ENCODE data around the gene HHATL.

HHATL gene

DNA sequence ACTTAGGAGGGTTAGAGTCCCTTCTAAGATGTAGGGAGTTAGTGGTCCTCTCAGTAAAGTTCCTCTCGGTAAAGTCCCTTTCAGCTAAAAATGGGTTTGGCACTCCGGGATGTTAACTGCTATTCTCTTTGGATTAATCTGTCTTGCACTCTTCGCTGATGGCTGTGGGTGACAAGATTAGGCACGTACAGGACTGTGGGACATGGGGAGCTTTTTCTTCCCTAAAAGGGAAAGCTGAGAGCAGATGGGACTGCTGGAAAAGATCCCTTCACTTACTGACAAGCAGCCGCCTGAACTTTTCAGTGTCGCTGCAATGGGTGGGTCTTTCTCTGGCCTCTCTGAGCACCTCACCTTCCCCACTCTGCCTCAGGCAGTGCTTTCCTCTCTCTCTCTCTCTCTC is 16.4 kb upstream of the HHATL start:
- TF ChIP-seq ZBTB7A (IDR thresholded peaks at IDR 0.05; ENCODE audit: low read depth): no peak
- TF ChIP-seq CREB1 (IDR thresholded peaks at IDR 0.05; ENCODE audit: low read depth): no peak
- TF ChIP-seq TAF1 (IDR thresholded peaks at IDR 0.05; ENCODE audit: low read depth): no peak
- no peak for TF ChIP-seq CEBPB (IDR thresholded peaks at IDR 0.05)
- TF ChIP-seq, protein P1, sequence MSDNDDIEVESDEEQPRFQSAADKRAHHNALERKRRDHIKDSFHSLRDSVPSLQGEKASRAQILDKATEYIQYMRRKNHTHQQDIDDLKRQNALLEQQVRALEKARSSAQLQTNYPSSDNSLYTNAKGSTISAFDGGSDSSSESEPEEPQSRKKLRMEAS (IDR thresholded peaks at IDR 0.05): no peak
- TF ChIP-seq, protein P2, sequence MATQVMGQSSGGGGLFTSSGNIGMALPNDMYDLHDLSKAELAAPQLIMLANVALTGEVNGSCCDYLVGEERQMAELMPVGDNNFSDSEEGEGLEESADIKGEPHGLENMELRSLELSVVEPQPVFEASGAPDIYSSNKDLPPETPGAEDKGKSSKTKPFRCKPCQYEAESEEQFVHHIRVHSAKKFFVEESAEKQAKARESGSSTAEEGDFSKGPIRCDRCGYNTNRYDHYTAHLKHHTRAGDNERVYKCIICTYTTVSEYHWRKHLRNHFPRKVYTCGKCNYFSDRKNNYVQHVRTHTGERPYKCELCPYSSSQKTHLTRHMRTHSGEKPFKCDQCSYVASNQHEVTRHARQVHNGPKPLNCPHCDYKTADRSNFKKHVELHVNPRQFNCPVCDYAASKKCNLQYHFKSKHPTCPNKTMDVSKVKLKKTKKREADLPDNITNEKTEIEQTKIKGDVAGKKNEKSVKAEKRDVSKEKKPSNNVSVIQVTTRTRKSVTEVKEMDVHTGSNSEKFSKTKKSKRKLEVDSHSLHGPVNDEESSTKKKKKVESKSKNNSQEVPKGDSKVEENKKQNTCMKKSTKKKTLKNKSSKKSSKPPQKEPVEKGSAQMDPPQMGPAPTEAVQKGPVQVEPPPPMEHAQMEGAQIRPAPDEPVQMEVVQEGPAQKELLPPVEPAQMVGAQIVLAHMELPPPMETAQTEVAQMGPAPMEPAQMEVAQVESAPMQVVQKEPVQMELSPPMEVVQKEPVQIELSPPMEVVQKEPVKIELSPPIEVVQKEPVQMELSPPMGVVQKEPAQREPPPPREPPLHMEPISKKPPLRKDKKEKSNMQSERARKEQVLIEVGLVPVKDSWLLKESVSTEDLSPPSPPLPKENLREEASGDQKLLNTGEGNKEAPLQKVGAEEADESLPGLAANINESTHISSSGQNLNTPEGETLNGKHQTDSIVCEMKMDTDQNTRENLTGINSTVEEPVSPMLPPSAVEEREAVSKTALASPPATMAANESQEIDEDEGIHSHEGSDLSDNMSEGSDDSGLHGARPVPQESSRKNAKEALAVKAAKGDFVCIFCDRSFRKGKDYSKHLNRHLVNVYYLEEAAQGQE (IDR thresholded peaks at IDR 0.05; ENCODE audit: low read depth): no peak
- TF ChIP-seq NFIC (IDR thresholded peaks at IDR 0.05): no peak
- no peak for TF ChIP-seq YY1 (IDR thresholded peaks at IDR 0.05; ENCODE audit: low read depth)
- TF ChIP-seq EGR1 (IDR thresholded peaks at IDR 0.05): no peak

DNA sequence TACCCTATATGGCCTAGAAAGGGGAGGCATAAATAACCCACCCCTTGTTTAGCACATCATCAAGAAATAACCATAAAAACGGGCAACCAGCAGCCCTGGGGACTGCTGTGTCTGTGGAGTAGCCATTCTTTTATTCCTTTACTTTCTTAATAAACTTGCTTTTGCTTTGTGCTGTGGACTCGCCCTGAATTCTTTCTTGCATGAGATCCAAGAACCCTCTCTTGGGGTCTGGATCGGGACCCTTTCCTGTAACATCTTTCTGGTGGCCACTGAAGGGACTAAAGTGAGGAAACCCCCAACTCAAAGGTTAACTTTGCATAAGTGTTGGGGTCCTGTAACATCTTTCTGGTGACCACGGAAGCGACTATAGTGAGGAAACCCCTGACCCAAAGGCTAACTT is 15.7 kb upstream of the HHATL start:
- no peak for TF ChIP-seq EGR1 (IDR thresholded peaks at IDR 0.05)
- TF ChIP-seq EP300 (IDR thresholded peaks at IDR 0.05; ENCODE audit: borderline replicate concordance): no peak
- no peak for TF ChIP-seq TCF12 (IDR thresholded peaks at IDR 0.05; ENCODE audit: low read depth)
- TF ChIP-seq NFIC (IDR thresholded peaks at IDR 0.05): no peak
- TF ChIP-seq TEAD4 (IDR thresholded peaks at IDR 0.05): no peak
- TF ChIP-seq, protein P3, sequence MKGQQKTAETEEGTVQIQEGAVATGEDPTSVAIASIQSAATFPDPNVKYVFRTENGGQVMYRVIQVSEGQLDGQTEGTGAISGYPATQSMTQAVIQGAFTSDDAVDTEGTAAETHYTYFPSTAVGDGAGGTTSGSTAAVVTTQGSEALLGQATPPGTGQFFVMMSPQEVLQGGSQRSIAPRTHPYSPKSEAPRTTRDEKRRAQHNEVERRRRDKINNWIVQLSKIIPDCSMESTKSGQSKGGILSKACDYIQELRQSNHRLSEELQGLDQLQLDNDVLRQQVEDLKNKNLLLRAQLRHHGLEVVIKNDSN (IDR thresholded peaks at IDR 0.05): no peak
- TF ChIP-seq ZBTB7A (IDR thresholded peaks at IDR 0.05; ENCODE audit: low read depth): no peak
- no peak for TF ChIP-seq FOXM1 (IDR thresholded peaks at IDR 0.05; ENCODE audit: borderline replicate concordance, low read depth)
- no peak for TF ChIP-seq YY1 (IDR thresholded peaks at IDR 0.05; ENCODE audit: low read depth)
- TF ChIP-seq CREB1 (IDR thresholded peaks at IDR 0.05; ENCODE audit: low read depth): no peak

DNA sequence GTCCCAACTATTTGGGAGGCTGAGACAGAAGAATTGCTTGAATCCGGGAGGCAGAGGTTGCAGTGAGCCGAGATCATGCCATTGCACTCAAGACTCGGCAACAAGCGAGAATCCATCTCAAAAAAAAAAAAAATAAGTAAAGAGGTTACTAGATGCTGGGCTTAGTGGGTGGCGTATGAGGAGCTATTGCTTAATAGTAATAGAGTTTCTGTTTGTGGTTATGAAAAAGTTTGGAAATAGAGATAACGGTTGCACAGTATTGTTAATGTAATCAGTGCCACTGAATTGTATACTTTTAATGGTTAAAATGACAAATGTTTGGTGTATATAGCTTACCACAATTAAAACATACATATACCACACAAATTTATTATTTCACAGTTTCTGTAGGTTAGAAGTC is 14.7 kb upstream of the HHATL start:
- no peak for TF ChIP-seq RAD21 (IDR thresholded peaks at IDR 0.05; ENCODE audit: low read depth)

DNA sequence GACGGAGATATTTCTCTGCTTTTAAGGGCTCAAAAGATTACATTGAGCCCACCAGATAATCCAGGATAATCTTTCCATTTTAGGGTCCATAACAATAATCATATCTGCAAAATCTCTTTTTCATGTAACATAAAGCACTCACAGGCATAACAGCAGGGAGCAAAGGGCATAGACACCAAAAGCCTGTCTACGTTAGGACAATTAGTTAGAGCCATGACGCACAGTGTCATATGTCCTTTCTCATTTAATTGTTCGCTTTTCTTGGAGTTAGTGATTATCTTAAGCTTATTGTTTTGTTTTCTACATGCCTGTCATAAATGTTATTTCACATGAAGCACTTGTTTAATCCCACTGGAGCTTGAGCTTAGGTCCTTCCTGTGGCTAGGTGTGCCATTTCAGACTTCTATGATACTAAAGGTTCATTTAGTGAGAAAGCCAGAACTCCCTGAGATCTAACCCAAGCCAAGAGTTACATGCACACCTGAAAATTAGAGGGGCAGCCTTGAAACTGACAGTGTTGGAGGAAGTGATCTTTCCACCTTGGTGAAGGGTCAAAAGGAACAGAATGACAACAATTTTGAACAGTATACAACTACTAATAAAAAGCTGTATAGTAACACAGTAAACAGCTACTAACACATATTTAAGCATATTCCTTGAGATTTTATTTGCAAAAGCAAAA is 11.7 kb upstream of the HHATL start:
- TF ChIP-seq YY1 (IDR thresholded peaks at IDR 0.05; ENCODE audit: low read depth) (no peak), EP300 (IDR thresholded peaks at IDR 0.05; ENCODE audit: borderline replicate concordance) (no peak), RAD21 (IDR thresholded peaks at IDR 0.05; ENCODE audit: low read depth) (no peak), FOXM1 (IDR thresholded peaks at IDR 0.05; ENCODE audit: borderline replicate concordance, low read depth) (no peak), NFIC (IDR thresholded peaks at IDR 0.05) (no peak), TAF1 (IDR thresholded peaks at IDR 0.05; ENCODE audit: low read depth) (no peak), ZBTB7A (IDR thresholded peaks at IDR 0.05; ENCODE audit: low read depth) (no peak), CREB1 (IDR thresholded peaks at IDR 0.05; ENCODE audit: low read depth) (no peak)
- TF ChIP-seq, protein P2 (IDR thresholded peaks at IDR 0.05; ENCODE audit: low read depth): no peak
- TF ChIP-seq, protein P3 (IDR thresholded peaks at IDR 0.05): no peak
- TF ChIP-seq, protein P1 (IDR thresholded peaks at IDR 0.05): no peak

DNA sequence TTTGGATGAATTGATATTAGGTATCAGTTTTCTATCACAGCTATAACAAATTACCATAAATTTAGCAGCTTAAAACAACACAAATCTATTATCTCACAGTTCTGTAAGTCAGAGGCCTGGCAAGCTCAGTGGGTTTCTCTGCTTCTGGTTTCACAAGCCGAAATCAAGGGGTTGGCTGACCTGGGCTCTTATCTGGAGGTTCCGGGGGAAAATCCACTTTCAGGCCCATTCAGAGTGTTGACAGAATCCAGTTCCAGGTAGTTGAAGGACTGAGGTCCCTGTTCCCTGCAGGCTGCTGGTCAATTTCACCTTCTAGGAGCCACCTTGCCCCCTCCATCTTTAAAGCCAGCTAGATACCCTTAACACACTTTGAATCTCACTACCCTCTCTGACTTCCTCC is 11.1 kb upstream of the HHATL start:
- TF ChIP-seq CREB1 (IDR thresholded peaks at IDR 0.05; ENCODE audit: low read depth): no peak
- TF ChIP-seq RAD21 (IDR thresholded peaks at IDR 0.05; ENCODE audit: low read depth): no peak
- no peak for TF ChIP-seq TEAD4 (IDR thresholded peaks at IDR 0.05)
- TF ChIP-seq TAF1 (IDR thresholded peaks at IDR 0.05; ENCODE audit: low read depth): no peak
- TF ChIP-seq, protein P3 (IDR thresholded peaks at IDR 0.05): no peak
- no peak for TF ChIP-seq TCF12 (IDR thresholded peaks at IDR 0.05; ENCODE audit: low read depth)
- TF ChIP-seq FOXM1 (IDR thresholded peaks at IDR 0.05; ENCODE audit: borderline replicate concordance, low read depth): no peak
- no peak for TF ChIP-seq YY1 (IDR thresholded peaks at IDR 0.05; ENCODE audit: low read depth)

Measured in Ishikawa (cell line).